Measurements from ENCODE around the gene RAB3GAP1.

Gene RAB3GAP1

GRCh38 chr2:135164431-135164830, 112.3 kb downstream of the RAB3GAP1 start:
- DNase-seq = no peak

GRCh38 chr2:135167273-135167672, 115.2 kb downstream of the RAB3GAP1 start:
- no peak for DNase-seq

GRCh38 chr2:135168204-135168856, 116.2 kb downstream of the RAB3GAP1 start:
- no peak for DNase-seq

GRCh38 chr2:135169900-135170753, 118.0 kb downstream of the RAB3GAP1 start:
- no peak for DNase-seq

GRCh38 chr2:135174049-135174809, 122.1 kb downstream of the RAB3GAP1 start:
- DNase-seq = no peak

GRCh38 chr2:135174810-135175093, 122.7 kb downstream of the RAB3GAP1 start:
- DNase-seq = no peak

GRCh38 chr2:135175177-135175576, 123.1 kb downstream of the RAB3GAP1 start:
- no peak for DNase-seq

- no peak for DNase-seq
Measured at GRCh38 chr2:135179689-135180088, 127.6 kb downstream of the RAB3GAP1 start.

GRCh38 chr2:135182190-135182589, 130.1 kb downstream of the RAB3GAP1 start:
- DNase-seq = peak; percentile 58

GRCh38 chr2:135182601-135183000, 130.5 kb downstream of the RAB3GAP1 start:
- no peak for DNase-seq

GRCh38 chr2:135183822-135184221, 131.7 kb downstream of the RAB3GAP1 start:
- DNase-seq = no peak

GRCh38 chr2:135186054-135186453, 134.0 kb downstream of the RAB3GAP1 start:
- no peak for DNase-seq

- no peak for DNase-seq
Measured at GRCh38 chr2:135187270-135187669, 135.2 kb downstream of the RAB3GAP1 start.

- no peak for DNase-seq
Measured at GRCh38 chr2:135189148-135189547, 137.1 kb downstream of the RAB3GAP1 start.

GRCh38 chr2:135190799-135191198, 138.7 kb downstream of the RAB3GAP1 start:
- no peak for DNase-seq

- DNase-seq = no peak
Measured at GRCh38 chr2:135198481-135198880, 146.4 kb downstream of the RAB3GAP1 start.

GRCh38 chr2:135202751-135203150, 150.7 kb downstream of the RAB3GAP1 start:
- DNase-seq = no peak

- no peak for DNase-seq
Measured at GRCh38 chr2:135203944-135204343, 151.9 kb downstream of the RAB3GAP1 start.

- no peak for DNase-seq
Measured at GRCh38 chr2:135208016-135208415, 155.9 kb downstream of the RAB3GAP1 start.

- DNase-seq = peak; percentile 79
Measured at GRCh38 chr2:135212757-135213156, 160.7 kb downstream of the RAB3GAP1 start.

- no peak for DNase-seq
Measured at GRCh38 chr2:135218426-135218825, 166.3 kb downstream of the RAB3GAP1 start.

- no peak for DNase-seq
Measured at GRCh38 chr2:135219226-135219625, 167.1 kb downstream of the RAB3GAP1 start.

All from NCI-H82 (cell line).